NCI-H774 (cell line): ENCODE measurements around the gene FAM168A.
"Not testable (repeated sequence)": the region's sequence is repeated elsewhere in the genome, so short reads cannot be mapped to it uniquely, and the experiment has no call there.

Source experiments
- DNase-seq: peaks from one replicate; lab custom pipeline; 2025; lab: John Stamatoyannopoulos, UW

FAM168A gene

DNA sequence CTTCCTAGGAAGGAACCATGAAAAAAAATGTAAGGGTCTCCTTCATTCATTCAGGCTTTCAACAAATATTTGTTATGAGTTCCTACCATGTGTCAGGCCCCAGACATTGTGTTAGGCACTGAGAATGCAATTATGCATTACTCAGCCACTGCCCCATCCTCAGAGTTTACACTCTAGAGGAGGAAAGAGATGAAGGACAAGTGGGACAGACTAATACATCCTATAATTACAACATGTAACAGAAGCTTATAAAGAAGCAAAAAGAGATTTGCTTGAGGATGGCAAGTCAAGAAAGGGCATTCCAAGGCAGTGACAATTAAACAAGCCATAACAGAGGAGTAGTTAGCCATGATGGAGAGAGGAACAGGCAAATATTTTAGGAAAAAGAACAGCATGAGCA, 78.6 kb downstream of the FAM168A start:
- DNase-seq, result no peak

DNA sequence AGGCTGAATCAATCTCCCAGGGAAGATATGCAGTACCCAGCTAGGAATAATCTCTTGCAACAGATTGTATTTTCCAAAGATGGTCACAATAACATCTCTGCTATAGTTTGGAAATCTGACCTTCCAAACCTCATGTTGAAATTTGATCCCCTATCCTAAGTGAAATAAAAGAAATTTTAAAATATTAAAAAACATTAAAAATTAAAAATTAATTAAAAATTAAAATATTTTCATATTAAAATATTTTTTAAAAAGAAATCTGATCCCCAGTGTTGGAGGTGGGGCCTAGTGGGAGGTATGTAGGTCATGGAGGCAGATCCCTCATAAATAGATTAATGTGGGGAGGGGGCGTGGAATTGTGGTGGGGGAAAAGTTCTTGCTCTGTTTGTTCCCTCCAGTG, 79.7 kb downstream of the FAM168A start:
- DNase-seq, result no peak

DNA sequence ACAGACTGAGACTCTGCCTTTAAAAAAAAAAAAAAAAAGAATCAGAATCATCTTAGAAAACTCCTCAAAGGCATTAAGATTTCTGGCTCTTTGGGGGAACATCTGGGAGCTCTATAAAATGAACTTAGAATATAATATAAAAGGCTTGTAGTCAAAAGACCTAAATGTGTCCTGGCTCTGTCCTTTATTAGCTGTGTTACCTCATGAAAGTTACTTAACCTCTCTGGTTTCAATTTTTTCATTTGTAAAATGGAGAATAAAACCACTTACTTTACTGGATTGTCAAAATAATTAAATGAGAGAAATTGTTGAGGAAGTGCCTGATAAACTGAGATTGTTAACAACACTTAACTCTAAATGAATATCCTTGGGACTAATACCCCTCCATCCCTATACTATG, 81.8 kb downstream of the FAM168A start:
- DNase-seq, result no peak

DNA sequence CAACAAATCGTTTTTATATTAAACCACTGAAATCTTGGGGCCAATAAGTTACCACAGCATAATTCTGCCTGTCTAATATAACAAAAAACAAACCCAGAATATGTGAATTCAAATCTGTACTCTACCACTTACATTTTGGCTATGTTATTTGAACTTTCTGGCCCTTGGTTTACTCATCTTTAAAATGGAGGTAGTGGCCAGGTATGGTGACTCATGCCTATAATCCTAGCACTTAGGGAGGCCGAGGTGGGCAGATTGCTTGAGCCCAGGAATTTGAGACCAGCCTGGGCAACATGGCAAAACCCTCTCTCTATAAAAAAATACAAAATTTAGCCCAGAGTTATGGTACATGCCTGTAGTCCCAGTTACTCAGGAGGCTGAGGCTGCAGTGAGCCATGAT, 84.2 kb downstream of the FAM168A start:
- no peak for DNase-seq

DNA sequence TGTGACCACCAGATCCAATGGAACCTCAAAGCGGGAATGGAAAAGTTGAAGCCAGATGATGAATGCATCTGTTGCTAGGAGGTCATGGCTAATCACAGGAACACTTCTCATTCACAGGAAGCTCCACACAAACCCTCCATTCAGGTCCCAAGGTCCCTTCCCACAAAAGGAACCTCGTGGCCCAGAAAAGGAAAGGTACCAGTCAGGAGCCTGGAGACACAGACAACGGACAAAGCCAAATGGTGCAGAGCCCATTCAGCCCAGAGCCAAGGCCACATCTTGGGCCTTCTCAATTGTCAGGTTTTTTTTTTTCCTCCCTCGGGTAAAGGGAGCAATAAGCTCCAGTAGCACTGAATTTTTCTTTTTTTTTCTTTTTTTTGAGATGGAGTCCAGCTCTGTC, 87.0 kb downstream of the FAM168A start:
- DNase-seq, result no peak

DNA sequence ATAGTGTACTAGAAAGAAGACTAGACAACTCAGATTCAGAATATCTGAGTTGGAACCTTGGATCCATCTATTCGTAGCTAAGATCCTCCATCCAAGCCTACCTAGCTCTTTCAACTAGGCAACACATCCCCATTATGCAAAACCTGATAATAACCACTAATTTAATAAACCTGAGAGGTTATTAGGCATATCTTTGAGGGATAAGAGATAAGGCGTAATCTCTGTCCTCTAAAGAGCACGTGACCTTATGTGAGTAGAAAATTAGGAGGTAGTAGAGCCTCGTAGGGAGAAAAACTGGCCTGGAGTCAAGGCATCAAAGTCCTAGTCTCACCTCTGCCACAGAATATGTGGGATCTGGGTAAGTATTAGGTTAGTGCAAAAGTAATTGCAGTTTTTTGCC, 87.8 kb downstream of the FAM168A start:
- DNase-seq, result no peak

DNA sequence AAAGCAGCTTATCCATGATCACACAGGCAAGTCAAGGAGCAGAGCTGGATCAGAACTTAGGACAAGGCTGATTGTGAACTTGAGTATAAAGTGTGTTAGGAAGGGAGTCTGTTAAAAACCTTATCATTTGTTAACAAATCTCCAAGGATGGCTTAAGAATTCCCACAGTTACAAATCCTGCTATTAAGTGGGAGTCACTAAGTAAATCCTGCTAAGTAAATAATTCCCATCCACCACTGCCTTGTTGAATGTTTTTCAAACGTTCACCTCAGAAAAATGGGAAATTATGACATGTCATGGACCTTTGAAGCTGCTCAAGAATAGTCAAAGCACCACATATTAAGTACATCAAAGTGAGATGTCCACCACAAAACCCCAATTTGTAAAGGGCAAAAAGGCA, 88.7 kb downstream of the FAM168A start:
- no peak for DNase-seq

DNA sequence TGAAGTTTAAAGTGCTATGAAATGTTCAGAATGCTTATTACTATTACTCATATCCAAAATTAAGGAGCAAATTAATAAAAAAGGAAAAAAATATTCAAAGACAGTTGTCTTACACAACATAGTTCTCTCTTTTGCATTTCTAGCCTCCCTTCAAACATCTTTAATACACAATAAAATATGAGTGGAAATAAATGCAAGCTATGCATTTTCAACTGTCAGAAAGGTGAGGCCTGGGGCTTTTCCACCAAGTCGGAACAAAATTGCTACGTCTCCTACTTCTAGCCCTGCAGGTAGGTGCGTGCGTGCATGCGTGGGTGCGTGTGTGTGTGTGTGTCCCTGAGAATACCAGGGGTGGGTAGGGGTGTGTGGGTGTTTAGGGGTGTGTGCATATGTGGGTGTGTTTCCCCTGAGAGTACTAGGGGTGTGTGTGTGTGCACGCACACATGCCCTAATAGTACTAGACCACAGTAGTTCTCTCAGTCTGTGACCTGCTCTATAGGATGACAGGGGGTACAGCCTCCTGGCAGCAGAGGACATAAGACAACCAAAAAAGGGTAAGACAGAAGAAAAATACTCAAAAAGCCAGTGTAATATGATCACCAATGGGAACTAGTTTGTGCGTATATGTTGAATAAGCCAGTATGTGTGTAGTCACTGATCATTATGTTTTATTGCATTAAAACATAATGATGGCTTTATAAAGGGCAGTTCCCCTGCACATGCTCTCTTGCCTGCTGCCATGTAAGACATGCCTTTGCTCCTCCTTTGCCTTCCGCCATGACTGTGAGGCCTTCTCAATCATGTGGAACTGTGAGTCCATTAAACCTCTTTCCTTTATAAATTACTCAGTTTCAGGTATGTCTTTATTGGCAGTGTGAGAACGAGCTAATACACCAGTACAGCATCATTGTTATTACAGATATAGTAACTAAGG, 89.4 kb downstream of the FAM168A start:
- no peak for DNase-seq

DNA sequence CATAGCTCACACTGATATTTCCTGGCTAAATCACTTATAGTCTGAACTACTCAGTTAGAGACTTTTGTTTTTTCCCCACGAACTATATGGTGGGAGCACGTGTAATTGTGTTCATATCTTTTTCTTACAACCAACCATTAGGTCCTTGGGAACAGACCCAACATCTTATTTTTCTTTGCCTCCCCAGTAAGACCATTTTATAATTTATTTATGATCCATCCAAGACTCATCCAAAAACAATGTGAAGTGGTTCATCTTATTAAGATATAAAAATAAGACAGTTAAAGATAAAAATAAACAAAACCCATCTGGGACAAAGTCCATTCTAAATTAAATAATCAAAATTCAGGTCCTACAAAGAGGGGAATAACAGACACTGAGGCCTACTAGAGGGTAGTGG, 90.8 kb downstream of the FAM168A start:
- no peak for DNase-seq

DNA sequence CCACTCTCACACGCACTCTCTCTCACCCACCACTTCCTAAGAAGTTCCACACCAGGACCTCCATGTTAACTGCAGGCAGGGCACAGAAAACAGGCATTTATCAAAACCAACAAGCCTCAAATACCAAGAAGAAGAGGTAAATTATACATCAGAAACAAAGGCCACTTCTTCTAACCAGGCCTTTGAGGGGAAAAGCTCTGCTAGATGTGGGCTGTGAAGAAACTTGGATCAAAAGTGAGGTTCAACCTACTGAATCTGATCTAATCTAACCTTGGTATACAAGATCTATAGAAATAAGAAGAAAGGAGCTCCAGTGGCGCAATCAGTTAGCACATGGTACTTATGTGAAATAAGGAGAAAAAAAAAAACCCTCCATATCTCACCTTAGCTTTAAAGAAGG, 91.9 kb downstream of the FAM168A start:
- no peak for DNase-seq

DNA sequence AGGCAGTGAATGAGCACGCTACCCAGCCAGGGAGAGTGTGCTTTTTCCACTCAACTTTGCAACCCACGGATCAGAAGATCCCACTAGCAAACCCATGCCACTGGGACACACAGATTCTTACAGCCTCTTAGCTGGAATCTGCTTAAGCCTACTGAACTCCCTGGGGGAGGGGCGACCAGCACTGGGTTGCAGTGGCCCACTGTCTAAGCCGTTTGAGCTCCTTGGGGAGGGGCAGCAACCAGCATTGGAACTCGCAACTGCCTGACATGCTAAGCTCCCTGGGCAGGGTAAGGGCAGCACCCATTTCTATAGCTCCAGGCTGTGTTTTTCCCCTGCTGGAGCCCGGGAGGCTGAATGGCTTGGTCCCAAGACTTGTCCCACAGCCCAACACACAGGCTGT, 99.6 kb downstream of the FAM168A start:
- DNase-seq, result no peak

DNA sequence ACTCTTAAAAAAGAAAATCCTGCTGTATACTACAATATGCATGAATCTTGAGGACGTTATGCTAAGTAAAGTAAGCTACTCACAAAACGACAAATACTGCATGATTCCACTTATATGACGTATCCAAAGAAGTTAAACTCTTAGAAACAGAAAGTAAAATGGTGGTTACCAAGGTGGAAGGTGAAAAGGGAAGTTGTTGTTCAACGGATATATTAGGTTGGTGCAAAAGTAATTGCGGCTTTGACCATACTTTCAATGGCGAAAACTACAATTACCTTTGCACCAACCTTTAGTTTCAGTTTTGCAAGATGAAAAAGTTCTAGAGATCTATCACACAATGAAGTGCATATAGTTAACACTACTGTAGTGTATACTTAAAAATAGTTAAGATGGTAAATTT, 101.8 kb downstream of the FAM168A start:
- DNase-seq, result no peak

DNA sequence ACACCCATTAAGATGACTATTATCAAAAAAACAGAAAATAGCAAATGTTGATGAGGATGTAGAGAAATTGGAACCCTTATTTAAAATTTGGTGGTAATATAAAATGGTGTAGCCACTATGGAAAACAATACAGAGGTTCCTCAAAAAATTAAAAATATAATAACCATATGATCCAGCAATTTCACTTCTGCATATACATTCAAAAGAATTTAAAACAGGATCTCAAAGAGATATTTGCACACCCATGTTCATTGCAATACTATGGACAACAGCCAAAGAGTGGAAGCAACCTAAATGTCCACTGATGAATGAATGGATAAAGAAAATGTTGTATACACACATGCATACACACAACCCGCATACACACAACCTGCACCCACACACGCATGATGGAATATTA, 102.2 kb downstream of the FAM168A start:
- DNase-seq, result no peak

DNA sequence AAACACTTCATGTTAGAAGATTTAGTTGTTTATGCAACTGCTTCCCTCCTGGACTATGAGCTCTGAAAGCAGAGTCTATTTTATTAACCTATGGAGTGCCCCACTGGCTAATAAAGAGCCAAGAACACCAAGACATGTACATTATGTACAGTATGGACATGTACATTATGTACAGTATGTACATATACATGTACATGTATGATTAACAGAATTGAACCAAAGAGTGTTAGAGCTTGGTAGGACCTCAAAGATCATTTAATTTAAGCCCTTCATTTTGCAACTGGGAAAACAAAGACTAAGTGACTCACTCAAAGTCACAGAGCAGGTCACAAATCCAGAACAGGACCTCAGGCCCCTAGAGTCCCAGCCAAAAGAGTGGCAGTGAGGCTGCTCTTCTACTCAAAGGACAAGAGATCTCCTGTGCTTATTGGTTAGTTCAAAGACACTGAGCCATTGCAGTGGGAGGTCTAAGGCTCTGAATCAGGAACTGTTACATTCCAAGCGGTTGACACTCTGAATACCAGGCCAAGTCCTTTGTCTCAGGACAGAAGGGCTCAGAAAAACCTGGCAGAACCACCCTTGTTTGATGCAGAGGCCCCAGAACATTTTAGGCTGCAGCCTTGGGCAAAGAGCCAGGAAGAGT, 103.8 kb downstream of the FAM168A start:
- no peak for DNase-seq

DNA sequence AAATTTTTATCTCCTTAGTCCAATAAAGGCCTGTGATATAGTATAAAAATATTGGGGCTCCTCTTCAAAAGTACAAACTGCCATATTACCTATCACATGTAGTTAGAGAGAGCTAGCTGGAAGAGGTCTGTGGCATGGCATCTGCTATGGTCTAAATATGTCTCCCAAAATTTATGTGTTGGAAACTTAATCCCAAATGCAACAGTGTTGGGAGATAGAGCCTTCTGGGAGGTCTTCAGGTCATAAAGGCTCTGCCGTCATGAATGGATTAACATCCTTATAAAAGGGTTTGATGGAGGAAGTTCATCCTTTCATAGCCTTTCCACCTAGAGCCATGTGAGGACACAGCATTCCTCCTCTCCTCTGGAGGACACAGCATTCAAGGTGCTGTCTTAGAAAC, 116.3 kb downstream of the FAM168A start:
- no peak for DNase-seq

DNA sequence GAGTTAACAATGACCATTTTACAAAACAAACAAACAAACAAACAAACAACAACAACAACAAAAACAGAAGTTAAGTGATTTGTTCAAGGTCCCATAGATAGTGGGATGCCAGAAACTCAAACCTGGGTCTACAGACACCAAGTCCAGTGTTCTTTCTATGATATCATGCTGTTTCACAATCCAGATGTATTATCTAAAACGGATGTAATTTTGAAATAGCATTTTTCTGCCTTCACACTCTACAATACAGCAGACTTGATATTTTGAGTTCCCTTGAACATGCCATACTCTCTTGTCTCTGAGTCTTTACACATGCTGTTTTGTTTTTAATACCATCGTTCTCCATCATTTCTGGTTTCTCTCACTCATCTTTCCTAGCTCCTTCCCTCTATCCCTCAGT, 117.2 kb downstream of the FAM168A start:
- DNase-seq, result no peak

DNA sequence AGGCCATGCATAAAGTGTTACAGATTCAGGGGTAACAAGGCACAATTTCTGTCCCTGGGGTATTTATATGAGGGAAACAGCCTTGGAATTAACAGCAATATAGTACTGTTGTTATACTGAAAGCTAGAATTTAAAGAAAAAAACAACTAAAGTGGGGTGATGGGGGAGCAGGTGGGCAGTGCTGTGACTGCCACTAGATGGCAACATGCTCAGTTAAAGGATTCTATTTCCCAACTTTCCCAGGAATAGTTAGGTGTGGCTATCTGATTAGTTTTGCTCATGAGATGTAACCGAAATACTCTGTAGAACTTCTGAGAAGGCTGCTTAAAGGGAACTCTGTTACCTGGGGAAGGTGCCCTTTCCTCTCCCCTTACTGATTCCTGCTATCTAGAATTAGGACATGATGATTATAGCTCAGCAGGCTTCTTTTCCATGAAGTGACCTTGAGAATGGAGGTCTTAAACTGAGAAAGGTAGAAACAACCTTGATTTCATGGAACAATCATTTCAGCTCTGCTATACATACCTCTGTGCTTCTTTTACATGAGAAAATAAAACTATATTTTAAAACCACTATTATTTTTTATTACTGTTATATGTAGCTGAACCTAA, 119.1 kb downstream of the FAM168A start:
- no peak for DNase-seq

DNA sequence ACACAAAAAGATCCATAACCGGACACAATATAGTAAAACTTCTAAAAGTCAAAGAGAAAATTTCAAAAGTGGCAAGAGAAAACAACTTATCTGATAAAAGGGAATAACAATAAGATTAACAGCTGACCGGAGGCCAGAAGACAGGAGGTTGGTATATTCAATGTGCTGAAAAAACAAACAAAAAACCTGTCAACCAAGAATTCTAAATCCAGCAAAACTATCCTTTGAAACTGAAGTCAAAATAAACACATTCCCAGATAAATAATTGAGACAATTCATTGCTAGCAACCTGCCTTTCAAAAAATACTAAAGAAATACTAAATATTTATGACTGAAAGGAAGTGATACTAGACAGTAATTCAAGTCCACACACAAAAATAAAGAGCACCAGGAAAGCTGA, 120.4 kb downstream of the FAM168A start:
- DNase-seq, result no peak

DNA sequence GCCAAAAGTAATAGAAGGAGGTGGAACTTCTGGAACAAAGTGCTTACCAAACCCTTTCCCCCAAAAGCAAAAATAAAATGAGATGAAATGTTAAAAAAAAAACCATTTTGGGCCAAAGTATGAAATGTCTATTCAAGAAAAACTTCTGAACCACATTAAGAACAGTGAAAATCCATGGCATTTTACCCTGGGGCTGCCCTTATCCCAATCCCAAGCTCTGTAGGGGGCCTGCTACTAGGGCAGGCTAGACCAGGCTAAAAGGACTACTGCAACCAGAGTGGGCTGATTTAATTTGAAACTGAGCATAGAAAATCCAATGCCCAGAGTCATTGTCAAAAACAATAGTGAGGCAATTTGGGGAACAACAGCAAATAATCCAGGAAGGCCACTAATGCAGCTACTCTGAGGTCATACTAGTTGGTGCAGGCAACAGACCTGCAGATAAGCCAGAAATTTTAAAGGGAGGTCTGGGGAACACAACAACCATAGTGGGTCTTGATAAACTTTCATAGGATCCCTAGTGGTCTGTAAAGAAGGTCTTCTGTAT, 122.3 kb downstream of the FAM168A start:
- no peak for DNase-seq

DNA sequence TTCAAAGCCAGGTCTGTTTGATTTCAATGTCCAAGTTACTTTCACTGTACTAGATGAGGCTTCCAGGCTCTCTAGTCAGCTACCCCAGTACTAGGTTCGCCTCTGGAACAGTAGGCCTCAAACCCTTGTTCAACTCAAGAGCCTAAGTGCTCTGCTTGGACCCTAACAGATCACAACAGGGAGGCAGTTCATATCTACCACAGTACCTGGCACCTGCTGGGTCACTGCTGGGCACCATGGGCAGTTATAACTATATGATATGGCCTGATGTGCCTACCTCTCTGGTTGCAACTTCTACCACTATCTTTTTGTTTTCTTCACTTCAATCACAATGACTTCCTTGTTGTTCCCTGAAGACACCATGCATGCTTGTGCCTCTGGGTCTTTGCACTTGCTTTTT, 124.7 kb downstream of the FAM168A start:
- no peak for DNase-seq

DNA sequence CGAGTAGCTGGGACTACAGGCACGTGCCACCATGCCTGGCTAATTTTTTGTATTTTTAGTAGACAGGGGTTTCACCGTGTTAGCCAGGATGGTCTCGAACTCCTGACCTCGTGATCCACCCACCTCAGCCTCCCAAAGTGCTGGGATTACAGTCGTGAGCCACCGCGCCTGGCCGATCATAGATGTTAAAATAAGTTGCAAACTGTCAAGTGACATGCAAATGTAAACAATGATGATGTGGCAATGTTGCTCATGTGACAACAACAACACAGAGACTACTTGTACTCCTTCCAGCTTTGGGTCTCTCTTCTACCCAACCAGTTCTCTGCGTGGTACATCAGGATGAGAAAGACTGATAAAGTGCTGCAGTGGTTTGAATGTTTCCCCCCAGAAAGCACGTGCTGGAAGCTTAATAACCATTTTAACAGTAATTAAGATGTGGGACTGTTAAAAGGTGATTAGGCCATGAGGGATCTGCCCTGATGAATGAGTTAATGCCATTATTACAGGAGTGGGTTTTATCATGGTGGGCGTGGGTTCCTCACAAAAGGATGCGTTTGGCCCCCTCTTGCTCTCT, 127.8 kb downstream of the FAM168A start:
- not testable (repeated sequence) for DNase-seq

DNA sequence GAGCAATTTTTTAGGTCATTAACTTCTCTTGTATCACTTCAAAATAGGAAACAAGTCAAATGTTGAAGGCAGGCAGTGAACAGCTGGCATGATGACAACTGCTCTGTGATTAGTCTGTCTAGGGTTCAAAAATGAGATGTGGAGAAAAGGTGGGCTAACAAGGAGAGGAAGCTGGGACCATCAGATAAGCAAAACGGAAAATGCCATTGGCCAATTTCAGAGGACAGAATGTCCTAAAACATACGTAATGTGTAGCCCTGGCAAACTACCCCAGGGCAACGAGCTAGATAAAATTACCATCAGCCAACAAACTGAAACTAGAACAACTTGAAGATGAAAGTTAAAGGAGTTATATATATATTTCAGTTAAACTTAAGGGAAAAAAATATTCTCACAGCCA, 128.5 kb downstream of the FAM168A start:
- DNase-seq, result no peak
